ENCODE measurements around the gene CD86.

DNA sequence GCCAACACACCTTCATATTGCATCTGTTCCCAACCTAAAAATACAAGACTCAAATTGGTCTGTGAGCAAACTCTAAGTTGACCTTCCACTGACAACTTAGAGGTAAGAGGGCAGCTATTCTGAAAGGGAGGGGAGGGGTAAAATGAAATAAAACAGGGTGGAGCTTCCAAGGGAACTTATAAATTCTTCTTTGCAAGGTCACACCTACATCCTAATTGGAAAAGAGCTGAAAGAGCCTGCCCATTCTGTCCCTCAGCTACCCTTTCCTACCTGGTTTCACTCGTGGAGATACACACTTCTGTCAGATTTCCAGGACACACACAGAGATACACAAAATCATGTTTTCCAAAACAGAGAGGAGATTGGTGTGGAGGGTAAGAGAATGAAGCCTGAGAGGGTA lies 34.1 kb upstream of the CD86 start:
- TF ChIP-seq POLR2A (IDR thresholded peaks at IDR 0.05) (no peak), EP300 (IDR thresholded peaks at IDR 0.05) (no peak), POLR2AphosphoS5 (IDR thresholded peaks at IDR 0.05) (no peak)
- TF ChIP-seq, protein P1, sequence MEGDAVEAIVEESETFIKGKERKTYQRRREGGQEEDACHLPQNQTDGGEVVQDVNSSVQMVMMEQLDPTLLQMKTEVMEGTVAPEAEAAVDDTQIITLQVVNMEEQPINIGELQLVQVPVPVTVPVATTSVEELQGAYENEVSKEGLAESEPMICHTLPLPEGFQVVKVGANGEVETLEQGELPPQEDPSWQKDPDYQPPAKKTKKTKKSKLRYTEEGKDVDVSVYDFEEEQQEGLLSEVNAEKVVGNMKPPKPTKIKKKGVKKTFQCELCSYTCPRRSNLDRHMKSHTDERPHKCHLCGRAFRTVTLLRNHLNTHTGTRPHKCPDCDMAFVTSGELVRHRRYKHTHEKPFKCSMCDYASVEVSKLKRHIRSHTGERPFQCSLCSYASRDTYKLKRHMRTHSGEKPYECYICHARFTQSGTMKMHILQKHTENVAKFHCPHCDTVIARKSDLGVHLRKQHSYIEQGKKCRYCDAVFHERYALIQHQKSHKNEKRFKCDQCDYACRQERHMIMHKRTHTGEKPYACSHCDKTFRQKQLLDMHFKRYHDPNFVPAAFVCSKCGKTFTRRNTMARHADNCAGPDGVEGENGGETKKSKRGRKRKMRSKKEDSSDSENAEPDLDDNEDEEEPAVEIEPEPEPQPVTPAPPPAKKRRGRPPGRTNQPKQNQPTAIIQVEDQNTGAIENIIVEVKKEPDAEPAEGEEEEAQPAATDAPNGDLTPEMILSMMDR (IDR thresholded peaks at IDR 0.05), result no peak
